Esophagus muscularis mucosa (tissue), 4 donors: Measurements from ENCODE around the gene SLC39A10.
"Not testable (repeated sequence)": the region's sequence is repeated elsewhere in the genome, so short reads cannot be mapped to it uniquely, and the experiment has no call there.

Experiments used
- CTCF ChIP-seq, 3 experiments: fragments of 200-600 bp in 2 of 3; fragments of 450-650 bp in 1 of 3; sonication (generic) in 2 of 3; IDR thresholded peaks; one replicate each; pipeline ENCODE4 v1.5.1; 2017 to 2019; ENCODE audit warnings: antibody characterized with exemption in 3 of 3, mild to moderate bottlenecking in 2 of 3, moderate library complexity in 1 of 3
- EP300 ChIP-seq: sonication (generic); formaldehyde crosslinking; IDR thresholded peaks from one replicate; pipeline ENCODE4 v1.6.1; 2017; ENCODE audit warnings: antibody characterized with exemption
- POLR2A ChIP-seq: fragments of 450-650 bp; IDR thresholded peaks from one replicate; pipeline ENCODE4 v1.6.1; 2017; ENCODE audit warnings: antibody characterized with exemption, moderate library complexity, mild to moderate bottlenecking, low read depth
- POLR2AphosphoS5 ChIP-seq, 2 donors: sonication (generic); formaldehyde crosslinking; IDR thresholded peaks; one replicate each; pipeline ENCODE4 v1.6.1; 2017; ENCODE audit warnings: antibody characterized with exemption in 2 of 2

- TF ChIP-seq CTCF (IDR thresholded peaks at IDR 0.05); POLR2A; EP300; POLR2AphosphoS5 (IDR thresholded peaks at IDR 0.05): not testable (repeated sequence)
Observed at GRCh38 chr2:195665153-195665552, 8.1 kb downstream of the SLC39A10 start.
